Measurements from ENCODE around the gene ITGAL.
"Not testable (repeated sequence)": the region's sequence is repeated elsewhere in the genome, so short reads cannot be mapped to it uniquely, and the experiment has no call there.

GRCh38 chr16:30461426-30461825 lies 11.1 kb upstream of the ITGAL start:
- TF ChIP-seq EZH2 (IDR thresholded peaks at IDR 0.05; ENCODE audit: low read depth); CTCF (conservative IDR thresholded peaks at IDR 0.05): not testable (repeated sequence)
